Superior temporal gyrus (tissue), 1 donor: Measurements from ENCODE around the gene METTL17.
"Not testable (repeated sequence)": the region's sequence is repeated elsewhere in the genome, so short reads cannot be mapped to it uniquely, and the experiment has no call there.

Source experiments
- DNase-seq: peaks from one replicate; pipeline ENCODE4 v3.0.0-alpha.2; 2016; ENCODE audit errors: extremely low spot score

Gene METTL17

DNA sequence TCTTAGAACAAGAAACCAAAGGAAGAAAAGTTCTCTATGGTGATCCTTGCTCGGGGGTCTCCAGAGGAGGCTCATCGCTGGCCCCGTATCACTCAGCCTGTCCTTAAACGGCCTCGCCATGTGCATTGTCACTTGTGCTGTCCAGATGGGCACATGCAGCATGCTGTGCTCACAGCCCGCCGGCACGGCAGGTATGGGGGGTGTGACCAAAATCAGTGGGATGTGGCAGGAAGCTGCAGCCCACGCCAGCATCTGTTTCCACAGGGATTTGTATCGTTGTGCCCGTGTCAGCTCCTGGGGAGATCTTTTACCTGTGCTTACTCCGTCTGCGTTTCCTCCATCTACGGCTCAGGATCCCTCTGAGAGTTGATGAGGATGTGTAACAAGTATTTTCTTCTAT is 6.7 kb downstream of the METTL17 start:
- DNase-seq = no peak

DNA sequence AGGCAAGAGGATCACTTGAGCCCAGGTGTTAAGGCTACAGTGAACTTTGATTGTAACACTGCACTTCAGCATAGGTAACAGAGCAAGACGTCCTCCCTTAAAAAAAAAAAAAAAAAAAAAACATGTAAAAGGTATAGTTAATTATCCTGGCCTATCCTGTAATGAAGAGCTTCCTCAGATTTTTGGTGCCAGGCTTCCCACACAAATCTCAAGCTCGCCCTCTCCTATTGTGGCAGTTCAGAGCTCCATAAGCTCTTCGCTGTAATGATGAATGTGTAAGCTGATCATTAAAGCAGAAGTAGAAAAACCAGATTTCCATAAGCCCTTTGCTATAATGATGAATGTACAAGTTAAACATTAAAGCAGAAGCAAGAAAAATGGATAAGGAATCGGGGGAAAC is 7.3 kb downstream of the METTL17 start:
- DNase-seq = no peak

DNA sequence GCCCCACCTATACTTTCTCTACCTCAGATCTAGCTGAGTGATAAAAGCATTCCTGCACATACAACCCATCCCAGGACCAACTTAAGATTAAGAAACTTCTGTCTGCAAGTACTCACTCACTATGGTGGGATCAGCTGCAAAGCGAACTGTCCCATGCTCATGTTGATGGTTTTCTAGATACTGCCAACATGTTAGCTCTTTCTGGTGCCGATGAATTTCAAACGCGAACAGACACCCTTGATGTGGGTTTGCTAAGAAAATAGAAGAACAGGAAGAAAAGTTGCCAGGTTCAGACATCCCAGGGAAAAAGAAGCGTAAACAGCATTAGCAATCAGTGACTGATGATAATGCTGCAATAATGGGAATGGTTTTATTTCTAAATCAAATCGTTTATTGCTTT is 7.8 kb downstream of the METTL17 start:
- DNase-seq = no peak

DNA sequence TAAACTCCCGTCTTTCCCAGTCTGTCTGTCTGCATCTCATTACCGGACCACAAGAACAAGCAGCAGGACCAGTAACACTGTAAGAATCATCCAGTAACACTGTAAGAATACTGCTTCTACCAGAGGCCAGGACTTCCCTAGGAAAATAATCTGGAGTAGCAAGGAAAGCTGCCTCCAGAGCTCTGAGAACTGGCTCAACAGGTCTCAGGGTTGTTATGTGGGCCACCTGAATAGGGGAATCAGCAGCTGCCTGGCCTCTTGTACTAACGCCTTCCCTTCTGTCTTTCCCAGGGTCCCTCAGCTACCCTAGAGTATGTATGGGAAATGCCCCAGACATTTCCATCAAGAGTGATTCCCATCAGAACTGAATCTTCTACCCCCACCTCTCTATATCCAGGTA is 8.4 kb downstream of the METTL17 start:
- DNase-seq = no peak

DNA sequence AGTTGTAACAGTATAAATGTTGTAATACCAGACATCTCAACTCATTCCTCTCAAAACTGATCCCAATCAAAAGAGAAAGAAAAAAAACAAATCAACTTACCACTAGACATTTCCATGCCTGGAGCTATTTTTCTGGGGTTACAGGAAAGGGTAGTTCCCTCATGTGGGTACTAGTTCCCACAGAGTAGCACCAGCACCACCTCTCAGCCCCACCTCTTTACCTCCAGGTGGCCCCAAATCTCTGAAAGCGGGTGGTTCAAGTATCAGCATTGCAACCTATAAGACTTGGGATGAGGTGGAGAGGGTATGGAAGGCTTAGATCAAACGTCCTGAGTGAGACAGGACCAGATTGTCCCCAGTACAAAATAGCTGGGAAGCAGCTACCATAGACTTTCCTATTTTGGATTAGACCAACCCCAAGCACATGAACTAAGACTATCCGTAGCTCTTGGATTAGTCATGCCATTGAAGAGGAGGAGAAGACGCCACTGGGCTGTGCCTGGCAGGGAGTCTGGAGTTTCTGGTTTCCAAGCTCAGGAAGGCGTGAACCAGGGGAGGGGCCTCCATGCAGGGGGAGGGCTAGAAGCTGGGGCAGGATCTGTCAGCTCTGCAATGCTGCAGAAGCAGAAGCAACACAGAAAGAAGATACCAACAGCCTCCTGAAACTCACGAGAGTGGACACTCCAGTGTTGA is 9.0 kb downstream of the METTL17 start, which contains the start of gene SLC39A2:
Gene SLC39A2 (plus strand): TSS at position 620 of the 693 bp plus-strand sequence. CDS start 154 bp downstream, outside the sequence.
- DNase-seq = no peak

DNA sequence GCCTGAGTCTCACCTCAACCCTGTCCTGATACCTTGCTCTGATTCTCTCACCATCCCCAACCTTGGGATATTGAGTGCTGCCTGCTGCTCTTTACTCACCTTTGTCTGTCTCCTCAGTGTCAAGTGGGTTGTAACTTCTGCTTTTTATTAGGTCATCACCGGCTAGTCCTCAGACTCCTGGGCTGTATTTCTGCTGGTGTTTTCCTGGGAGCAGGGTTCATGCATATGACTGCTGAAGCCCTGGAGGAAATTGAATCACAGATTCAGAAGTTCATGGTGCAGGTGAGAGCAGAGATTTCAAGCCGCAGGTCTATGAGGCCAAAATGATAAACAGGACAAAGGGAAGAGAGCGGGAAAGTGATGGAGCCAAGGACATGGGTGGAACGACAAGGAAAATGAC is 9.8 kb downstream of the METTL17 start:
- DNase-seq = no peak

DNA sequence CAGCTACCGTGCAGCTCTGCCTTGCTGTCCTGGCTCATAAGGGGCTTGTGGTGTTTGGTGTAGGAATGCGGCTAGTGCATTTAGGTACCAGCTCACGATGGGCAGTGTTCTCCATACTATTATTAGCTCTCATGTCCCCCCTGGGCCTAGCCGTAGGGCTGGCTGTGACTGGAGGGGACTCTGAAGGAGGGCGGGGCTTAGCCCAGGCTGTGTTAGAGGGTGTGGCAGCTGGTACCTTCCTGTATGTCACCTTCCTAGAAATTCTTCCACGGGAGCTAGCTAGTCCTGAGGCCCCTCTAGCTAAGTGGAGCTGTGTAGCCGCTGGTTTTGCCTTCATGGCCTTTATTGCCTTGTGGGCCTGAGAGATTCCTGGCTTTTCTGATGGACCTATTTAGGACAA is 11.4 kb downstream of the METTL17 start:
- DNase-seq = no peak

DNA sequence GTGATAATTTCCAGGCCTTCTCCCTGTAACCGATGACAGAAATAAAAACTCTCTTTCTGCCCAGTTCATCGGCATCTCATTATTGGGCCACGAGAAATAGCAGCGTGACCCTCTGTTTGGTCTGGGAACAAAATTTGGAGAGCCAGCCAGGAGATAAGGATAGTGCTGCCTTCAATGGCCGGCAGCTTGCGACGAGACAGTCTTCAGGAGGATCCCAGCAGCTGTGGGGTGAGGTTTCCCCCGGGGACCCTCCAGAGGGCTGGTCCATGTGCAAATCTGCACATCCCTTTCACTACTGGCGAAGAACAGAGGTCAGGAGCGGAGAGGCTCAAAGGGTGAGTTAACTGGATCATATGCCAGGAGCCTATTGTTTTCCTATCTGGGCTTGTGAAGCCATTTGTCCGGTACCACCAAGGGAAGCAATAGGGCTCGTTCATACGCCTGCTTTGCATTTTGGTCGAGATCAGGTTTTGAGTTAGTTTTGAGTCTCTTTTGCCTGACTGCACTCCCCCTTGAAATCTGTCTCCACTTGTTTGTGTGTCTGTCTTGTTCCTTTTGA is 14.1 kb downstream of the METTL17 start:
- no peak for DNase-seq

DNA sequence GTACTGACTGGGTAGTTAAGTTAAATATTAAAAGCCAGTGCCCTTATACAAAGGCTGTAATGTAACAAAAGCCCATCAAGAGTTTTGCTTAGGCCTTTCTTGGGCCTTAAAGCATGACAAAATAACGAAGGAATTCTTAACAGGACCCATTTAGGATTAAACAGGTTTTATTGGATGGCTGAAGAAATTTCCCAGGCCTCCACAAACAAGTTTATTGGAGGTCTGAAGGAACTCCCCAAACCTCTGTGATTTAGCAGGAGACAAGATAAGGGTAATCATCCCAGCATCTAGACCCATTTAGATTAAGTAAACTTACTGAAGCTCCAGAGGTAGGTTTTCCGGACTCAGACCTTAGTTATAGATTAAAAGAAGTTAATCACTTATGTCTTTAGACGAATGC is 19.9 kb downstream of the METTL17 start:
- not testable (repeated sequence) for DNase-seq

DNA sequence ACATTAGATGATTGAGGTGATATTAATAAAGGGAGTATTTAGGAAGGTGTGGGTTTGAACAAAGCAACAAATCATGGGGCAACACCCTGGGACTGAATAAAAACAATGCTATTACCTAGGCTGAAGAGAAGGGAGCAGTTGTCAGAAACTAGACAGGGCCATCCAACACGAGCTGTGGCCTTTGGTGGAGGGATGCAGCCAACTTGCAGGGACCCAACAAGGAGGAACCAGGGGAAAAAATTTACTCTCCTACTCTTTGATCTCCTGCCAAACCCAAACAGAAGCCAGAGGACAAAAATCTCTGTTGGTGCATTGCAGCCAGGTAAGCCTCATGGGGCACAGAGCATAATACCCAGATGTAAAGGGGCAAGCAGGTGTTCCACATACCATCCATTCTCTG is 21.4 kb downstream of the METTL17 start:
- DNase-seq = no peak

DNA sequence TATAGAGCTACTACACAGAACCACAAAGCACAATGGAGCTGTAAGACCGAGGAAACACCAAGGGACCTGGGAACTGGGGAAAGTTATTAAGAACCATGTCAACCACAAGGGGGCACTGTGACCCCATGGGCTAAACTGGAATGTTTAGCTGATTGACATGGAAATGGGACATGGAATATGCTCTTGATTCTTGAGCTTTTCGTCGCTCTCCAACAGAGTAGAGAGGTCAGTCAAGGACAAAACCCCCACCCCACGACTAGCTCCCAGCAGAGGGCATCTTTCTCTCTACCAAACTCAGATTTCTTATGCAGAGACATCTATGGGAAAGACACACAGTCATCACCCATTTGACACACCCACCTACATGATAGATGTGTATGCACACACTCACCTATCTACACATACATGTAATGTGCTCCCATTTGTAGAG is 25.0 kb downstream of the METTL17 start:
- DNase-seq = peak; percentile 100

DNA sequence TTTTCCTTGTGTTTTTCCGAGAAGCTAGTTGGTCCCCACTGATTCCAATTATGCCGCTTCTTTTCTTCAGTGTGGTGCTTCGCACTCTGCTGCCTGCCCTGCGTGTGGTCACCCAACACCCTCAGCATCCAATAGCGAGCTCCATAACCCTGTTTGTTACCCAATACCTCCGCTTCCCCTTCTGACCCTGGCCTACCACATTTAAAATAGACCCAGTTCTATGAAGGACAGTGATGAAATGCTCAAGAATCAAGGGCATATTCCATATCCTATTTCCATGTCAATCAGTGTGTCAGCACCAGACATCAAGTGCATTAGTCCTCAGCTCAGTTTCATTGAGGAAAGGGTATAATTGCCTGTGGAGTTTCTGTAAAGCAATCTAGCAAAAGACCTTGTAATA is 25.5 kb downstream of the METTL17 start:
- peak; percentile 40 for DNase-seq

DNA sequence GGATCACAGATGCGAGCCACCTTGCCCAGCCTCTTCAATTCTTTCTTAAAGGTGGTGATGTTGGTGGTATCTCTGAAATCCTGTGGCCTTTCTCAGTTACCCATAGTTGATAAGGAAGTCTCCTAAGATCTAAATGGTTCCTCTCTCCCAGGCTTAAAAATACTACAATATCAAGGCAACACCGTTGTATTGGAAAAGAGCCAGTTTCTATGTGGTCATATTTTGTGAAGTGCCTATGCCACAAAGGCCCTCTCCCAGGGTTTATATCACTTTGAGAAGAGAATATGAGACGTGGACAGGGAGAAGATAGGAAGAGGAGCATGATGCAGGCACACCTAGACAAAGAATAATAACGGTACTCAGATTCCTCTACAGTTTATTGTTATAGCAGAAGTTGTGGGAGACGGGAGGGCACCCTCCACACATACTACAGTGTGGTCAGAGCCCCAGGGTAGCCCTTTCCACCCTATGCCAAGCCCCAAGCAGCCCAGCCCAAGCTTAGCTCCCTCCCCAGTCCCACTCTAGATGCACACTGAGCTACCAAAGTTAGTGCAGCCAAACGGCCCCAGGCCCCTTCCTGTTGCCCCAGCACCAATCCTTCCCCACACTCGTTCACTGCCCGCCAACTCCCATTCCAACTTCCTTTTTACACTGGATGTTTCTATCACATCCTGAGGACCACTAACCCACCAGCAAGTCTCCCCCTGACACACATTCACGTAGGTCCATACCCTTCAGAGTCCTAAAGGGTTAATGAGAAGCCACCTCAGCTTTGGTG is 26.8 kb downstream of the METTL17 start:
- no peak for DNase-seq

DNA sequence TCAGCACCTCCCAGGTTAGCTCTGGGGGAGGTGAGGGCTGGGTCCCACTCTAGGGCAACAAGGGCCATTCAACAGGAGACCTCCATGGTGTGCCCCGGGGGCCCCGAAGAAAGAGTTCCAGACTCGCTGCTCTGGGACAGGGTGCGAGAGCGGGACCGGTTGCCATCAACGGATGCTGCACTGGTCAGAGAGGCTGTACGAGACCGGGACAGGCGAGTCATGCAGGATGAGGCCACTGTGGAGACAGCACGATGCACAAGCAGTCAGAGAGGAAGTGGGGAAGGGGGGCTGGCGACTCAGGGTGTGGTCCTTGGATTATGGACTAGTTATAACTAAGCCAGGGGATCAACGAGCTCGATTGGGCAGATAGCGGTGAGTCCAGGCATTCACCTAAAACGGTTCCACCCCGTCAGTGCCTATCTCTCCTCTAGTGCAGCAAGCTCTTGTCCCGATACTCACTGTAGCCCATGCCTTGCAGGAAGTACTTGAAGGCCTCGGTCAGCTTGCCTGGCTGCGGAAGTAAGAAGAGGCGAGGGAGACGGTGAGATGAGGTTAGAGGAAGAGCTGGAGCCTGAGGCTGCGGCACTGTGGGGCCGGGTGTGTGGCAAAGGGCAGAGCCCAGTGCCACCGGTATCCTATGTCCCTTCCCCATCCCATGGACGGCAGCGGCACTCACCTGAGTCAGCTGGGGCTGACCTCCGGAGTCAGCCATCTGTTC is 27.9 kb downstream of the METTL17 start:
- DNase-seq = no peak

DNA sequence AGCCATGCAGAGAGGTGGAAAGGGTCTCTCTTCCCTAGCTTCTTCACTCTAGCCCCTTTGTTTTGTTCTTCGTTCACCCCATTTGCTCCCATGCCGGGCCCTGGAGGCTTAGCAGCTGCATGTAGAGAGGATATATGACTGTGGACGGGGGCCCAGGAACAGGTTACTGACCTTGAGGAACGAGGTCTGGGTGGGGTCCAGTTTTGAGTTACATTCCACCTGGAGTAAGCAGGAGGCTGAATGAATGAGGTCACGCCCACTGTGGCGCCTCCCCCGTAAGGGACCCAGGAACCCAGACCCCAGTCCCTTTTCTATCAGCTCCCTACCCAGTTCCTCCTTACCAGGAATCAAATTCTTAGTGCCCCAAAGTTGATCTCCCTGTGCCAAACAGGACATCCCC is 28.5 kb downstream of the METTL17 start:
- DNase-seq = no peak

DNA sequence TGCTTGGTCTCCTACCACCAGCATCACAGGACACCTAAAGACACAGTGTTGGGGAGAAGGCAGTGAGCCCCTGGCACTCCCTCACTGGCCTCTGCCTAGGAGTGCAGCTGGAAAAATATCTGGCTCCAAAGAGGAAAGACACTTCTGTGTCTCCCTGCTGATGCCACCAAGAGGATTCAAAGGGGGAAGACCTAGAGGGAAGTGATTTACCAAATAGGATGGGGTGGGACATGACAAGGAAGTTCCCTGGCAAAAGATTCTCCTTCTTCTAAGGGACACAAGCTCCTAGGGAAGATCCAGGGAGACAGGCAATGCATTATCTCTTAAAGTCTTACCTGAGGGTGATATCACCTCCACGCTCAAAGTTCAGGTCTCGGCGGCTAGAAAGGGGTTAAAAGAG is 29.0 kb downstream of the METTL17 start:
- no peak for DNase-seq

DNA sequence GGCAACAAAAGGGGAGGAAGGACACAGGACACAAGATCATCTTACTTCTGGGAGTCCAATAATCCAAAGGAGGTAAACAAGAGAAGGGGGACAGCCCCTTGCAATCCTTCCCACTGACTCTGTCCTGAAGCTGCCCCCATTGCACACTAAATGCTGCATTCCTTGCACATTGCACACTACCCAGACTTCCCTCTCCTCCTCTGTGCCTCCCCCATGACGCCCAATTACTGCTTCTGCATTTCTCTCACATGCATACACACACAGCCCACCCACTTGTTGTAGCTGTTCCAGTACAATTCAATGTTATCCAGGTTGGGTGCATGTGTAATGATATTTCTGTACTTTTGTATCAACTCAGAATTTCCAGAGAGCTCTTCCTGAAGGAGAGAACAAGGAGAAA is 29.6 kb downstream of the METTL17 start:
- no peak for DNase-seq

DNA sequence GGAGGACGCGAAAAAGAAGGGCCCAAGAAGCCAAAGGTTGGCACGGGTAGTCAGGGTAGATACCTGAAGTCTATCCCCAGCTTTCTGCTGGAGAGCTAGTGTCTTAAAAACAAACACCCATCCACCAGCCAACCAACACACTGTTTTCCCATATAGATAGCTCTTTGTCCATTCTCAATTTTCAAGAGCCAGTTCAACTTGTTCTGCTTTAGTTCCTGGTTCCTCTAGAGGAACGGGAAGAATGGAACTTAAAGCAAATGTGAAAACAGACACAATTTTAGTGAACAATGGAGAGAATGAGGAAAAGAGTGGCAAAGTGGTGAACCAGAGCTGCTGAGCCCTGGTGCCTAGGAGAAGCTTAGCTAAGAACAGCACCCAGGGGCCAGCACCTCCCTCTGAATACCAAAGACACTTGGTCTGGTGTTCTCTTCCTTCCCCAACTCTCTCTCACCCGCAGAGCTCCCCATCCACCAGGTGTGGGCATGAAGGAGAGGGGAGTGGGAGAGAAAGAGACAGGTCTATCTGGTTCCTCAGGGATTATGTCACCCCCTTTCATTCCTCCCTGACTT is 31.3 kb downstream of the METTL17 start:
- DNase-seq = no peak

DNA sequence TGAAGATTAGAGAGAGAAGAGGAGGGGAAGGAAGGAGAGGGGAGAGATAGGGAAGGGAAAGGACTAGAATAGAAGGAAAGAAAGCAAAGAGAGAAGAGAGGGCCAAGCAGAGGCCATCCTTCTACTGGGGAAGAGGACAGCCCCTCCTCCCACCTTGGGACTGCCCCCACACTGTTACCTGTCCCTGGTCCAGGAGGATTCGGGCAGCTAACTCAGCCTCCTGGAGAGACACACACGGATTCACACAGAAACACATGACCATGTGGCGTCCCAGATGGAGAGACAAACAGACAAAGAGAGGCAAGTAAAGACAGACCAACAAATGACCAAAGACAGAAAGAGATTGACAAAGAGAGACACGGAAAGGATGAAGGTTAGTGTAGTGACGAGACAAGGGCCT is 32.9 kb downstream of the METTL17 start:
- no peak for DNase-seq

DNA sequence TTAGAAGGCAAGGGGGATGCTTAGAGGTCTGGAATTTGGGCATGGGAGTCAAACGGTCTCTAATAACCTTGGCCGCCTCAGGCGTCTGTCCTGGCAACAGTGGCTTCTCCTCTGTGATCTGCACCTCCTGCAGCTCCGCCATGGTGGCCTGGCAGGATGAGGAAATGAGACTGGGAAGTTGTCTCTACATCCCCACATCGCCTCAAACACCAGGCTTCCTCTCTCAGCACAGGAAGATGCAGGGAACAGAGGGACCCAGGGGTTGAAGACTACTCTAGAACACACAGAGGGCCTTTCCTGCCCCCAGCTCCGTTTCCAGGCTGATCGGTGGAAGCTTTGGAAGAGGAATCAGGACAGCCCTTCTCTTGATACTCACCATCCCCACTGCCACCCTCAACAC is 33.4 kb downstream of the METTL17 start:
- DNase-seq = no peak

DNA sequence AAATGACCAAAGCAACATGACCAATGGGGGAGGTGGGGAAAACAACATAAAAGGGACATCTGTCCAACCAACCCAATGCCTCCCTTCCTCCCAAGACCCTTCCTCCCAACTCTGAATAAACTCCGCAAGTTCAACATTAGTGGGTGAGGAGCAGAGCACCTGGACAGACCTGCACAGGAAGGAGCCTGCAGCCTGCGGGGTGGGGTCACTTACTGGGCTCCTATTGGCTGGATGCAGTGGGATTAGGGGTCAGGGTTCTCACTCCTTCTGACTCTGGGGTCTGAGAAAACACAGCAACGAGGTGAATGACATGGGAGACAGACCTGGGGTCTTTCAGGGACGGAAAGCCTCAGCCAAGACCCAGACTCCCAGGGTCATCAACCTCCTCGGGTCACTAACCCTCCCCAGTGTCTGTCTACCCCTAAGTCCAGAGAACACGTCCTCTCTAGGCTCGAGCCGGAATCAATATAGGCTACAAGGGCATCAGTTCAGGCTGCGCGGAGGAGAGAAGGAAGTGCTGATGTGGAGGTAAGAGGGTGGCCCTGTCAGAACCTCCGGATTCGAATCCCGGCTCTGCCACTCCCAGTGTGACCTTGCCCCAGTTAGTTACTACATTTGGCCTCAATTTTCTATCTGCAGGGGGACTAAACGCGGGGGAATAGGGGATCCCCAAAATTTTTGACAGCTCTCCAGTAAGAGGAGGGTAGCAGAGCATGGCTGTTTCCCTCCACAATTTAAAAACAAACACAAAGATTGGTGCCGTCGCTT is 34.2 kb downstream of the METTL17 start:
- no peak for DNase-seq
